ENCODE data around the gene FAM163B. TPM values are rescaled to one million over a fixed set of nuclear protein-coding genes. Genes with fewer than 3 reads are reported as not detected.
A peak's percentile ranks its signal among the peaks of the same experiment; 100 is the strongest.

FAM163B gene
- total and polyA plus RNA-seq, 2 of the 8 experiments (the other 6 are each of a cell fraction or from before 2014, with no cell fraction given), result 0.63 to 1.0 TPM

GRCh38 chr9:133533857-133534256, 75.3 kb downstream of the FAM163B start:
- Histone ChIP-seq H3K9ac (replicated peaks in 1 of 4; ENCODE audit: extremely low read depth in 1 of 4, low read depth in 3 of 4, low read length in 3 of 4) (no peak overlapping the region), H4K8ac (ENCODE audit: extremely low read depth, insufficient read depth, low read length) (no peak overlapping the region), H2BK120ac (replicated peaks; ENCODE audit: low read depth, low read length) (no peak overlapping the region), H3K23me2 (ENCODE audit: low read depth, low read length) (peaks cover 2% of the 10 kb centered on the region; the same call in 1 of the 2 replicates), H3K18ac (ENCODE audit: extremely low read depth, low read length) (peak overlapping the region; percentile 15; the same call in 1 of the 2 replicates), H2AFZ (ENCODE audit: low read length) (peak overlapping the region; percentile 71; the same call in 1 of the 2 replicates), H3K4me3 (ENCODE audit: extremely low read depth in 1 of 4, insufficient read depth in 2 of 4, low read depth in 3 of 4, low read length in 4 of 4) (peak overlapping the region in 2 of 4 experiments; percentile 23 to 59; a peak in 4 of 8 replicates), H2BK15ac (ENCODE audit: low read length) (peak overlapping the region; percentile 98; the same call in 1 of the 2 replicates), H3K4ac (replicated peaks; ENCODE audit: insufficient read length, low read depth, low read length) (no peak overlapping the region), H2BK20ac (ENCODE audit: low read length) (no peak overlapping the region), H3K36me3 (ENCODE audit: control insufficient read depth in 2 of 4, insufficient read depth in 4 of 4, low read length in 3 of 4) (no peaks in the 10 kb centered on the region), H3K9me3 (ENCODE audit: insufficient read depth in 2 of 2, low read depth in 1 of 2, low read length in 1 of 2) (no peaks in the 10 kb centered on the region), H4K5ac (ENCODE audit: insufficient read length, low read depth, low read length) (no peak overlapping the region), H3K27ac (ENCODE audit: low read depth, low read length) (no peak overlapping the region), H3K79me2 (ENCODE audit: control insufficient read depth in 1 of 2, insufficient read depth in 2 of 2, low read length in 2 of 2) (no peaks in the 10 kb centered on the region), H3K56ac (replicated peaks; ENCODE audit: insufficient read length, low read depth, low read length) (no peak overlapping the region), H2AK5ac (ENCODE audit: low read depth, low read length) (no peak overlapping the region), H2BK5ac (ENCODE audit: low read depth, low read length) (no peak overlapping the region), H3K27me3 (replicated peaks in 1 of 4; ENCODE audit: control insufficient read depth in 3 of 4, extremely low read depth in 1 of 4, insufficient read depth in 3 of 4, low read length in 3 of 4) (peaks cover 0 to 31% (median 18%) of the 10 kb centered on the region in 4 experiments; a peak in 6 of 7 replicates), H3K79me1 (ENCODE audit: low read depth, low read length) (no peaks in the 10 kb centered on the region), H4K91ac (replicated peaks; ENCODE audit: insufficient read length, low read length) (no peak overlapping the region), H3K23ac (ENCODE audit: insufficient read length) (no peak overlapping the region), H3K4me2 (ENCODE audit: insufficient read depth in 1 of 2, low read depth in 2 of 2, low read length in 2 of 2) (peak overlapping the region; percentile 58 to 94), H2BK12ac (ENCODE audit: low read depth, low read length) (peak overlapping the region; percentile 88; the same call in 1 of the 2 replicates), H3K4me1 (replicated peaks in 1 of 4; ENCODE audit: control insufficient read depth in 3 of 4, insufficient read depth in 4 of 4, low read length in 3 of 4) (peaks cover 0 to 33% (median 17%) of the 10 kb centered on the region in 4 experiments; a peak in 6 of 7 replicates), H3K14ac (ENCODE audit: insufficient read length) (no peak overlapping the region), H4K20me1 (replicated peaks in 1 of 2; ENCODE audit: control insufficient read depth in 1 of 2, insufficient read depth in 2 of 2, low read length in 2 of 2) (no peaks in the 10 kb centered on the region)
- TF ChIP-seq TAF1 (IDR thresholded peaks at IDR 0.05; ENCODE audit: low read depth, low read length), result no peak
- no peak for TF ChIP-seq RNF2 (IDR thresholded peaks at IDR 0.05; ENCODE audit: borderline replicate concordance, low read depth, low read length, missing control alignments, poor library complexity, severe bottlenecking)
- TF ChIP-seq EZH2 (IDR thresholded peaks at IDR 0.05; ENCODE audit: low read depth, low read length, severe bottlenecking), result no peak
- TF ChIP-seq CEBPB (IDR thresholded peaks at IDR 0.05; ENCODE audit: low read depth, low read length), result no peak
- TF ChIP-seq KDM5A (IDR thresholded peaks at IDR 0.05; ENCODE audit: low read length), result no peak
- TF ChIP-seq TBP (IDR thresholded peaks at IDR 0.05; ENCODE audit: low read depth, low read length), result no peak
- TF ChIP-seq HDAC2 (IDR thresholded peaks at IDR 0.05; ENCODE audit: borderline replicate concordance in 1 of 2, low read depth in 2 of 2, low read length in 2 of 2), result no peak
- TF ChIP-seq SUZ12 (IDR thresholded peaks at IDR 0.05; ENCODE audit: low read length), result peak; percentile 28; the same call in 1 of the 2 replicates
- DNase-seq (ENCODE audit: low read depth in 1 of 2, low spot score in 2 of 2) (no peak), FAIRE-seq (no peak)
- CTCF ChIA-PET (ENCODE audit: partially characterized antibody), result interaction anchor here (0.7 to 4.6 kb wide), 29 partner anchors 8 to 248 kb away, joined by 3 to 19 read pairs (median 5); no protein-coding TSS in a partner anchor
- WGBS, 2 experiments (ENCODE audit: extremely low coverage in 1 of 2, insufficient coverage in 1 of 2, insufficient read length in 1 of 2, insufficient replicate concordance in 2 of 2, low coverage in 1 of 2, low lambda C conversion rate in 2 of 2, missing lambda C conversion rate in 1 of 2), result 50% methylated on average over 8 of the region's 9 CpGs; no CpG with 5 or more reads in 1 of the 2 experiments
- POLR2A ChIA-PET (ENCODE audit: partially characterized antibody), result interaction anchor here (1.9 kb wide), 1 partner anchor 9 kb away, joined by 7 read pairs; no protein-coding TSS in a partner anchor

Data from H1 (cell line).